Mesothelial cell of epicardium (in vitro differentiated cells): ENCODE measurements around the gene CASKIN2. TPM values are rescaled to one million over a fixed set of nuclear protein-coding genes. Genes with fewer than 3 reads are reported as not detected.

Experiments used
- DNase-seq, 2 experiments: peaks; one replicate each; pipeline ENCODE4 v3.0.0; 2021; ENCODE audit warnings: low spot score in 2 of 2; ENCODE audit not compliant: unreplicated experiment in 2 of 2
- H3K27ac Mint-ChIP-seq: 2 replicates; pipeline ENCODE4 v1.8.0; 2021; ENCODE audit warnings: mixed read lengths
- H3K27me3 Mint-ChIP-seq: 2 replicates; pipeline ENCODE4 v1.8.0; 2021; ENCODE audit warnings: low read depth, mixed read lengths
- H3K36me3 Mint-ChIP-seq: 2 replicates; pipeline ENCODE4 v1.8.0; 2021; ENCODE audit warnings: mixed read lengths
- H3K4me1 Mint-ChIP-seq: 2 replicates; pipeline ENCODE4 v1.8.0; 2021; ENCODE audit warnings: mixed read lengths
- H3K4me3 Mint-ChIP-seq: 2 replicates; pipeline ENCODE4 v1.8.0; 2021; ENCODE audit warnings: mild to moderate bottlenecking, moderate library complexity, mixed read lengths
- H3K9me3 Mint-ChIP-seq: 2 replicates; pipeline ENCODE4 v1.8.0; 2021; ENCODE audit warnings: mixed read lengths
- total RNA-seq: library from RNA; stranded (reverse); gene quantifications from 3 replicates; pipeline ENCODE4 v1.2.1, GENCODE V29; 2021
- TF ChIP-seq, protein P1 (sequence below): fragments of 200-600 bp; sonication (generic); IDR thresholded peaks from one replicate; pipeline ENCODE4 v1.5.0; 2021; ENCODE audit warnings: antibody characterized with exemption; ENCODE audit not compliant: unreplicated experiment

The CASKIN2 gene
- total RNA-seq, 1 donor from 2014 or later = 37.4 TPM

DNA sequence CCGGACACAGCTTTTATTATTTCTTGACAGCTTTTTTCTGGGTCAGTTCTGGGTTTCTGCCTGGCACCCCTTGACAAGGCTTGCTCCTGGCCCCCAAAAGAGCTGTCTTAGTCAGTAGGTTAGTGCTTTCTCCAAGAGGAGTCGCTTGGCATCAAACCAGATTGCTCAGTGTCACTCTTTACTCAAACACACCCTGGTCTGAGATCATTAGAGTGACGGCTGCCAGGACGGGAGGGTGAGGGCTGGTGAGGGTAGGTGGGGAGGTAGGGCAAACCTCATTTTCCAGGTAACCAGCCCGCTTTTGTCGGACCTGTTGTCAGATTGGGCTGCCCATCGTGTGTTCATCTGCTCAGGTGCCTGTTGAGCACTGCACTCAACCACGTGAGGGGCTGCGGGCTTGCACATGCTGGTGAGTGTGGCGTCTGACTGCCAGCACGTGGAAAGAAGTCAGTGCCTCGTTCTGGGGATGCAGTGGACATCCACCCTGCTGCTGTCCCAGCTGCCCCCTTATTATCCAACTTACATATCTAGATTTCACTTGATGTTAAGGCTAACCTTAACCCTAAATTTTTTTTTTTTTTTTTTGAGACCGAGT is 46.5 kb downstream of the CASKIN2 start:
- Mint-ChIP-seq H3K4me1 (no peaks in the 10 kb centered on the region), H3K27ac (no peak overlapping the region), H3K4me3 (no peak overlapping the region), H3K9me3 (no peaks in the 10 kb centered on the region), H3K27me3 (no peaks in the 10 kb centered on the region), H3K36me3 (peaks cover 14% of the 10 kb centered on the region)
- TF ChIP-seq, protein P1, sequence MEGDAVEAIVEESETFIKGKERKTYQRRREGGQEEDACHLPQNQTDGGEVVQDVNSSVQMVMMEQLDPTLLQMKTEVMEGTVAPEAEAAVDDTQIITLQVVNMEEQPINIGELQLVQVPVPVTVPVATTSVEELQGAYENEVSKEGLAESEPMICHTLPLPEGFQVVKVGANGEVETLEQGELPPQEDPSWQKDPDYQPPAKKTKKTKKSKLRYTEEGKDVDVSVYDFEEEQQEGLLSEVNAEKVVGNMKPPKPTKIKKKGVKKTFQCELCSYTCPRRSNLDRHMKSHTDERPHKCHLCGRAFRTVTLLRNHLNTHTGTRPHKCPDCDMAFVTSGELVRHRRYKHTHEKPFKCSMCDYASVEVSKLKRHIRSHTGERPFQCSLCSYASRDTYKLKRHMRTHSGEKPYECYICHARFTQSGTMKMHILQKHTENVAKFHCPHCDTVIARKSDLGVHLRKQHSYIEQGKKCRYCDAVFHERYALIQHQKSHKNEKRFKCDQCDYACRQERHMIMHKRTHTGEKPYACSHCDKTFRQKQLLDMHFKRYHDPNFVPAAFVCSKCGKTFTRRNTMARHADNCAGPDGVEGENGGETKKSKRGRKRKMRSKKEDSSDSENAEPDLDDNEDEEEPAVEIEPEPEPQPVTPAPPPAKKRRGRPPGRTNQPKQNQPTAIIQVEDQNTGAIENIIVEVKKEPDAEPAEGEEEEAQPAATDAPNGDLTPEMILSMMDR = no peak
- no peak for DNase-seq

DNA sequence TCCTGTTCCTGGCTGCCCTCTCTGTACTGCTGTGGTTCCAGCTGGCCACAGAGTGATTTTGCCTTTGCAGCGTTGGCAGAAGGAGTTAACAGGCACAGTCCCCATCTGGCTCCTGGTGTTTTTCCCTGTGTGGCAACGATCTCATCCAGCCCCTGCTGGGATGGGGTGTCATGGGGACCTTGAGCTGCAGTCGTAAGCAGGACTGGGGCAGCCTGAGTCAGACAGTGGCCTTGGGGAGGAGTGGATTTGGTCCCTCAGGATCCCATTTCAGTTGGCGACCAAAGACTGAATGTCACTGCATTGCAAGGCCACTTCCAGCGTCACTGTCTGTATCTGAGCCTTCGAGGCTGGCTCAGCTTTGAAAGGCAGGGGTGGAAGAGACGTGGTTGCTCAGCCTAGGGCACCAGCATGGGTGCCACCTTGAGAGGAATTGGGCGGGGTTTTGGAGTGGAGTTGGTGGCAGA is 47.0 kb downstream of the CASKIN2 start:
- no peak for DNase-seq
- Mint-ChIP-seq H3K27me3 (no peaks in the 10 kb centered on the region), H3K36me3 (peaks cover 14% of the 10 kb centered on the region), H3K9me3 (no peaks in the 10 kb centered on the region), H3K27ac (no peak overlapping the region), H3K4me1 (no peaks in the 10 kb centered on the region), H3K4me3 (no peak overlapping the region)
- TF ChIP-seq, protein P1 = no peak

DNA sequence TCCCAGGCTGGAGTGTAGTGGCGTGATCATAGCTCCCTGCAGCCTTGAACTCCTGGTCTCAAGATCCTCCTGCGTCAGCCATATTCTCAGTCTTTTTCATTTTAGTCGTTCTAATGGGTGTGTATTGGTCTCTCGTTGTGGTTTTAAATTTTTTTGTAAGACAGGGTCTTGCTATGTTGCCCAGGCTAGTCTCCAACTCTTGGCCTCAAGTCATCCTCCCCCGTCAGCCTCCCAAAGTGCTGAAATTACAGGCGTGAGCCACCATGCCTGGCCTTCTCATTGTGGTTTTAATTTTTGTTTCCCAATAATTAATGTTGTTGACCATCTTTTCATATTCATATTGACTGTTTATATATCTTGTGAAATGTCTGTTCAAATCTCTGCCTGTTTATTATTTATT is 50.3 kb downstream of the CASKIN2 start:
- Mint-ChIP-seq H3K4me3 (no peak overlapping the region), H3K27ac (no peak overlapping the region), H3K4me1 (peaks cover 2% of the 10 kb centered on the region), H3K27me3 (no peaks in the 10 kb centered on the region), H3K9me3 (no peaks in the 10 kb centered on the region), H3K36me3 (peaks cover 8% of the 10 kb centered on the region)
- TF ChIP-seq, protein P1 = no peak
- no peak for DNase-seq

DNA sequence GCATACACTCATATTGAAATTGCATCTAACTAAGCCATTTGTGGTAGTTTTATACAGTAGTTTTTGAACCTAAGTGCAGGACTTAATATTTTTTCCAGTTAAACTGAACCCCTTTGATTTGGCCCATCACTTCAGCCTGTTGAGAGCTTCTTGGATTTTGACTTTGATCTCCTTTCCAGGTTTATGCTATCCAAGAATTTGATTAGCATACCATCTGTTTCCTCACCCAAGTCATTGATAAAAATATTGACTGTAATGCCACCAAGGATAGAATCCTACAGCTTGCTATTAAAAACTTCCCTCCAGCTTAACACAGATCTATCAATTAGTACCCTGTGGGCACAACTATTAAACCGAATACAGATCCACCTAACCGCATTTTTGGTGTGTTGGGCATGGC is 51.7 kb downstream of the CASKIN2 start:
- Mint-ChIP-seq H3K4me1 (peaks cover 8% of the 10 kb centered on the region), H3K4me3 (no peak overlapping the region), H3K27me3 (no peaks in the 10 kb centered on the region), H3K9me3 (no peaks in the 10 kb centered on the region), H3K36me3 (peaks cover 8% of the 10 kb centered on the region), H3K27ac (no peak overlapping the region)
- DNase-seq = no peak
- TF ChIP-seq, protein P1 = no peak

DNA sequence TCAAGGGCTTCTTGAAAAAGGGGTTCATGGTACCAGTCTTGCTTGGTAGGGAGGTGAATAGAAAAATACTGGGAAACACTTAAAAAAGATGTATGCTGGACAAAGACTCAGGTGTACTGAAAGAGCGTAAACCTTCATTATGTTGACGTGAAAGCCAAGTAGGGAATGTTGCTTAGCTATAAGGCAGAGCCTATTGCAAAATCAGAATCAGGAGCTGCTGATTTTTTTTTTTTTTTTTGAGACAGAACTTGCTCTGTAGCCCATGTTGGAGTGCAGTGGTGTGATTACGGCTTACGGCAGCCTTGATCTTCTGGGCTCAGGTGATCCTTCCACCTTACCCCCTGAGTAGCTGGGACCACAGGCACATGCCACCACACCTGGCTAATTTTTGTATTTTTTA is 55.0 kb downstream of the CASKIN2 start:
- TF ChIP-seq, protein P1 = no peak
- H3K27ac Mint-ChIP-seq = peak overlapping the region; percentile 48
- peaks cover 27% of the 10 kb centered on the region for H3K4me1 Mint-ChIP-seq
- DNase-seq = no peak
- no peaks in the 10 kb centered on the region for H3K36me3 Mint-ChIP-seq
- H3K4me3 Mint-ChIP-seq = no peak overlapping the region
- H3K9me3 Mint-ChIP-seq = no peaks in the 10 kb centered on the region
- H3K27me3 Mint-ChIP-seq = no peaks in the 10 kb centered on the region
